ENCODE results near the gene SLC15A4.
"Not testable (repeated sequence)": the region's sequence is repeated elsewhere in the genome, so short reads cannot be mapped to it uniquely, and the experiment has no call there.

The SLC15A4 gene

DNA sequence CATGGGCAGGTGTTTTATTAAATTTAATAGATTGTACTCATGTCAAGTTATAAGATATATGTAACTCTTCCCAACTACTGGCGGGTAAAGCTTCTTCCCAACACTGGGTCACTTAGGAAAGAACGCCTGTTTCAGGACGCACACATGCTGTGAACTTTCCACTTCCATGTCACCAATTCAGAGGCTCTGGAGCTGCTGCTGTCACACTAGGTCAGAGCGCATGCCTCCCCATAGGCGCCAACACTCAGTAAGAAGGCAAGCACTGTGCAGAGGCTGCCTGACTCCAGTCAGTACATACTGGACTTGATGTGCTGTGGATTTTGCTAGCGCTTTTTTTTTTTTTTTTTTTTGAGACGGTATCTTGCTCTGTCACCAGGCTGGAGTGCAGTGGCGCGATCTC, 17.2 kb downstream of the SLC15A4 start:
- no peak overlapping the region for H3K23ac ChIP-seq (ENCODE audit: low read length)
- H2AK5ac ChIP-seq (ENCODE audit: low read length), result no peak overlapping the region
- no peak overlapping the region for H3K4me3 ChIP-seq (ENCODE audit: low read depth, low read length)
- H2BK120ac ChIP-seq (ENCODE audit: insufficient read depth, low read length, poor library complexity), result no peak overlapping the region
- no peak overlapping the region for H4K8ac ChIP-seq (ENCODE audit: low read depth, low read length)
- H3K9me3 ChIP-seq (ENCODE audit: insufficient read depth, low read depth, low read length), result no peaks in the 10 kb centered on the region
- H2BK5ac ChIP-seq (ENCODE audit: low read depth, low read length, poor library complexity), result no peak overlapping the region
- H3K4ac ChIP-seq (ENCODE audit: low read depth, low read length), result no peak overlapping the region
- H3K14ac ChIP-seq (ENCODE audit: low read length), result no peak overlapping the region
- no peak overlapping the region for H2BK12ac ChIP-seq (ENCODE audit: low read length)
- no peak overlapping the region for H3K18ac ChIP-seq (ENCODE audit: low read length)
- no peaks in the 10 kb centered on the region for H3K27me3 ChIP-seq (ENCODE audit: insufficient read depth, low read length)
- no CpG with 5 or more reads among the region's 9 CpGs for WGBS (ENCODE audit: extremely low coverage, insufficient coverage, insufficient read length)
- no peak overlapping the region for H4K91ac ChIP-seq (ENCODE audit: low read depth, low read length)
- H3K79me2 ChIP-seq (ENCODE audit: control insufficient read depth, insufficient read depth, low read length, poor library complexity), result peaks cover 3% of the 10 kb centered on the region
- no peak overlapping the region for H3K4me2 ChIP-seq (ENCODE audit: low read length)
- DNase-seq, result no peak
- no peak overlapping the region for H3K27ac ChIP-seq (ENCODE audit: low read depth, low read length)
- H3K36me3 ChIP-seq (ENCODE audit: control insufficient read depth in 1 of 2, insufficient read depth in 2 of 2, low read length in 2 of 2), result peaks cover 23 to 24% of the 10 kb centered on the region in 2 experiments
- H3K9ac ChIP-seq (ENCODE audit: low read length), result no peak overlapping the region
- H2AFZ ChIP-seq (ENCODE audit: insufficient read depth, low read length, poor library complexity), result no peak overlapping the region
- H4K12ac ChIP-seq (ENCODE audit: low read depth, low read length), result no peak overlapping the region
- H3K4me1 ChIP-seq (ENCODE audit: control insufficient read depth in 1 of 2, insufficient read depth in 2 of 2, low read length in 2 of 2), result no peaks in the 10 kb centered on the region
- no peaks in the 10 kb centered on the region for H3K79me1 ChIP-seq (ENCODE audit: low read length)

- not testable (repeated sequence) for H3K9me3 ChIP-seq (ENCODE audit: insufficient read depth, low read depth, low read length); H3K4me3 ChIP-seq (ENCODE audit: low read depth, low read length); H3K9ac ChIP-seq (ENCODE audit: low read length); H2BK12ac ChIP-seq (ENCODE audit: low read length); DNase-seq; H3K27me3 ChIP-seq (ENCODE audit: insufficient read depth, low read length); H3K14ac ChIP-seq (ENCODE audit: low read length); H2BK120ac ChIP-seq (ENCODE audit: insufficient read depth, low read length, poor library complexity); H2AFZ ChIP-seq (ENCODE audit: insufficient read depth, low read length, poor library complexity); H4K12ac ChIP-seq (ENCODE audit: low read depth, low read length); H3K4ac ChIP-seq (ENCODE audit: low read depth, low read length); H4K8ac ChIP-seq (ENCODE audit: low read depth, low read length); H3K4me1 ChIP-seq (ENCODE audit: control insufficient read depth in 1 of 2, insufficient read depth in 2 of 2, low read length in 2 of 2); H2BK5ac ChIP-seq (ENCODE audit: low read depth, low read length, poor library complexity); H3K79me2 ChIP-seq (ENCODE audit: control insufficient read depth, insufficient read depth, low read length, poor library complexity); H3K27ac ChIP-seq (ENCODE audit: low read depth, low read length); H3K79me1 ChIP-seq (ENCODE audit: low read length); H3K23ac ChIP-seq (ENCODE audit: low read length); H2AK5ac ChIP-seq (ENCODE audit: low read length); H4K91ac ChIP-seq (ENCODE audit: low read depth, low read length); H3K4me2 ChIP-seq (ENCODE audit: low read length); H3K18ac ChIP-seq (ENCODE audit: low read length)
- no CpG with 5 or more reads among the region's 5 CpGs for WGBS (ENCODE audit: extremely low coverage, insufficient coverage, insufficient read length)
- H3K36me3 ChIP-seq (ENCODE audit: control insufficient read depth in 1 of 2, insufficient read depth in 2 of 2, low read length in 2 of 2), result peaks cover 26 to 30% of the 10 kb centered on the region in 2 experiments
Measured at GRCh38 chr12:128805406-128805805, 18.4 kb downstream of the SLC15A4 start.

GRCh38 chr12:128804762-128805161, 19.0 kb downstream of the SLC15A4 start:
- Histone ChIP-seq H3K27me3 (ENCODE audit: insufficient read depth, low read length) (no peaks in the 10 kb centered on the region), H4K91ac (ENCODE audit: low read depth, low read length) (no peak overlapping the region), H2AK5ac (ENCODE audit: low read length) (no peak overlapping the region), H3K27ac (ENCODE audit: low read depth, low read length) (no peak overlapping the region), H4K8ac (ENCODE audit: low read depth, low read length) (no peak overlapping the region), H3K4me3 (ENCODE audit: low read depth, low read length) (no peak overlapping the region), H3K9me3 (ENCODE audit: insufficient read depth, low read depth, low read length) (no peaks in the 10 kb centered on the region), H3K18ac (ENCODE audit: low read length) (no peak overlapping the region), H3K9ac (ENCODE audit: low read length) (no peak overlapping the region), H3K36me3 (ENCODE audit: control insufficient read depth in 1 of 2, insufficient read depth in 2 of 2, low read length in 2 of 2) (peaks cover 28 to 33% of the 10 kb centered on the region in 2 experiments), H3K4me2 (ENCODE audit: low read length) (no peak overlapping the region), H3K79me2 (ENCODE audit: control insufficient read depth, insufficient read depth, low read length, poor library complexity) (no peaks in the 10 kb centered on the region), H2AFZ (ENCODE audit: insufficient read depth, low read length, poor library complexity) (no peak overlapping the region), H2BK12ac (ENCODE audit: low read length) (no peak overlapping the region), H3K4ac (ENCODE audit: low read depth, low read length) (no peak overlapping the region), H2BK5ac (ENCODE audit: low read depth, low read length, poor library complexity) (no peak overlapping the region), H3K23ac (ENCODE audit: low read length) (no peak overlapping the region), H3K14ac (ENCODE audit: low read length) (no peak overlapping the region), H3K4me1 (ENCODE audit: control insufficient read depth in 1 of 2, insufficient read depth in 2 of 2, low read length in 2 of 2) (no peaks in the 10 kb centered on the region), H4K12ac (ENCODE audit: low read depth, low read length) (no peak overlapping the region), H3K79me1 (ENCODE audit: low read length) (no peaks in the 10 kb centered on the region), H2BK120ac (ENCODE audit: insufficient read depth, low read length, poor library complexity) (no peak overlapping the region)
- no peak for DNase-seq
- no CpG with 5 or more reads among the region's 8 CpGs for WGBS (ENCODE audit: extremely low coverage, insufficient coverage, insufficient read length)

DNA sequence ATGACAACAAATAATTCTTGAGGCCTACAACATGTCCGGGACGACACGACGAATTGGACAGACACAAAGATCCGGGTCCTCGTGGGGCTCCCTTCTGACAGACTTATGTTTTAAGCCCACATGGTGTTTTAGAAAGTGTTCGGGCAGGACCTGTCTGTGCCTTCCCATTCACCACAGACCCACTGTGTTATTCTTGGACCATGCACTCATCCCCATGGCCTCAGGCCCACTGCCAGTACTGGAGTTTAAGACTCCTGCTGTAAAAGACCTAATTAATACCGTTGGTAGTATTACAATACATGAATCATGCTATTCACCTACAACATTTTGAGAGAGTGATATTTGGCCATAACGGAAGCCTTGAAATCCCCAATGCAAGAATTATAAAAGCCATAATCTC, 20.0 kb downstream of the SLC15A4 start:
- Histone ChIP-seq H3K4me2 (ENCODE audit: low read length) (no peak overlapping the region), H3K27ac (ENCODE audit: low read depth, low read length) (no peak overlapping the region), H3K79me1 (ENCODE audit: low read length) (no peaks in the 10 kb centered on the region), H2AK5ac (ENCODE audit: low read length) (no peak overlapping the region), H2BK12ac (ENCODE audit: low read length) (no peak overlapping the region), H3K4me3 (ENCODE audit: low read depth, low read length) (no peak overlapping the region), H4K91ac (ENCODE audit: low read depth, low read length) (no peak overlapping the region), H2AFZ (ENCODE audit: insufficient read depth, low read length, poor library complexity) (no peak overlapping the region), H3K4ac (ENCODE audit: low read depth, low read length) (no peak overlapping the region), H3K79me2 (ENCODE audit: control insufficient read depth, insufficient read depth, low read length, poor library complexity) (no peaks in the 10 kb centered on the region), H4K8ac (ENCODE audit: low read depth, low read length) (no peak overlapping the region), H3K27me3 (ENCODE audit: insufficient read depth, low read length) (no peaks in the 10 kb centered on the region), H3K9me3 (ENCODE audit: insufficient read depth, low read depth, low read length) (no peaks in the 10 kb centered on the region), H2BK120ac (ENCODE audit: insufficient read depth, low read length, poor library complexity) (no peak overlapping the region), H3K9ac (ENCODE audit: low read length) (no peak overlapping the region), H3K36me3 (ENCODE audit: control insufficient read depth in 1 of 2, insufficient read depth in 2 of 2, low read length in 2 of 2) (peaks cover 33 to 38% of the 10 kb centered on the region in 2 experiments), H4K12ac (ENCODE audit: low read depth, low read length) (no peak overlapping the region), H3K18ac (ENCODE audit: low read length) (no peak overlapping the region), H2BK5ac (ENCODE audit: low read depth, low read length, poor library complexity) (no peak overlapping the region), H3K23ac (ENCODE audit: low read length) (no peak overlapping the region), H3K14ac (ENCODE audit: low read length) (no peak overlapping the region), H3K4me1 (ENCODE audit: control insufficient read depth in 1 of 2, insufficient read depth in 2 of 2, low read length in 2 of 2) (no peaks in the 10 kb centered on the region)
- no CpG with 5 or more reads among the region's 9 CpGs for WGBS (ENCODE audit: extremely low coverage, insufficient coverage, insufficient read length)
- no peak for DNase-seq
